Measurements from ENCODE around the gene DAPK2. TPM values are rescaled to one million over a fixed set of nuclear protein-coding genes. Genes with fewer than 3 reads are reported as not detected.

Gene DAPK2
- total RNA-seq, 4 donors from 2014 or later = 45.1 to 244 (median 107) TPM

- Histone ChIP-seq H3K4me3 (no peak overlapping the region), H3K27ac (no peak overlapping the region), H3K9me3 (no peaks in the 10 kb centered on the region), H3K27me3 (no peaks in the 10 kb centered on the region), H3K4me1 (peaks cover 0 to 15% (median 4%) of the 10 kb centered on the region in 4 donors), H3K36me3 (no peaks in the 10 kb centered on the region)
- in situ Hi-C loops (cut with MboI; ENCODE audit: low pct_ligation_motif_present in 1 of 4, low pct_unique_long_range_greater_than_20kb in 1 of 4, low sequenced_read_pairs in 3 of 4) = loop anchor here in 1 of 4 donors (25.0 kb wide), 1 partner anchor 118 kb away; no protein-coding TSS in a partner anchor
- intact Hi-C loops (cut with DNase I; ENCODE audit: low total_unique reads) = no loop called here
- 50 to 82% methylated on average over 2 to 9 of the region's 9 CpGs for WGBS, 2 donors (ENCODE audit: low coverage in 1 of 2)
- TF ChIP-seq POLR2AphosphoS5 (IDR thresholded peaks at IDR 0.05) (no peak), EP300 (IDR thresholded peaks at IDR 0.05; ENCODE audit: low read depth) (no peak), CTCF (IDR thresholded peaks at IDR 0.05) (no peak), POLR2A (IDR thresholded peaks at IDR 0.05) (no peak)
- no peak for DNase-seq
Measured at GRCh38 chr15:63943829-63944680, 102.2 kb downstream of the DAPK2 start.

DNA sequence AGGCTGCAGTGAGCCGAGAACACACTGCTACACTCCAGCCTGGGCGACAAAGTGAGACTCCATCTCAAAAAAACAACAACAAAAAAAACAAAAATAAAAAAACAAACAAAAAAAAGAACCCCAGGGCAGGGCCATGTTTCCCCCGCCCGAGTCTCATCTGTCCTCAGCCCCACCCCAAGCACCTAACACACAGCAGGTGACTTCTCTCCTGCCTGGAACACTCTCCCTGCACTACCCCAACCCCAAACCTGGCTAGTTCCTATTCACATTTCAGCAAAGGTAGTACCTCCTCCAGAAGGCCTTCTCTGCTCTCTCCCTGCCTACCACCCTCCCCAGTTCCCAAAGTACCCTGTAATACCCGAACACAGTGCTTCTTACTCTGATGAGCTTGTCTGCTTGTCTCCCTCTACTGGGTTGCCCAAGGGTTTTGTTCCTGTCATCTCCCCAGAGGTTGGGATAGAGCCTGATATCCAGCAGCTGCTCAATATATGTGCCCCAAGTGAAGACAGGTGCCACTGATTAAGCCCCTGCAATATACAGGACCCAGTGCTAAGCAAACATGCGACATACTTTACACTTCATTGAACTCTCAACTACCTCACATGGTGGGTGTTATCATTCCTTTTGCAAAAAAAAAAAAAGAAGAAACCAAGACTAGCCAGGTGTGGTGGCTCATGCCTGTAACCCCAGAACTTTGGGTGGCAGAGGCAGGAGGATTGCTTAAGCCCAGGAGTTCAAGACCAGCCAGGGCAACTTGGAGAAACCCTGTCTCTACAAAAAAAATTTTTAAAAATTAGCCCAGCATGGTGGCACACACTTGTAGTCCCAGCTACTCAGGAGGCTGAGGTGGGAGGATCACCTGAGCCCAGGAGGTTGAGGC lies 103.6 kb downstream of the DAPK2 start:
- peaks cover 0 to 25% (median 6%) of the 10 kb centered on the region in 4 donors for H3K4me1 ChIP-seq
- H3K9me3 ChIP-seq = no peaks in the 10 kb centered on the region
- TF ChIP-seq EP300 (IDR thresholded peaks at IDR 0.05; ENCODE audit: low read depth) (no peak), POLR2A (IDR thresholded peaks at IDR 0.05) (no peak), CTCF (IDR thresholded peaks at IDR 0.05) (no peak), POLR2AphosphoS5 (IDR thresholded peaks at IDR 0.05) (no peak)
- DNase-seq = no peak
- H3K36me3 ChIP-seq = no peaks in the 10 kb centered on the region
- WGBS, 2 donors (ENCODE audit: low coverage in 1 of 2) = 88 to 100% methylated on average over 1 to 6 of the region's 6 CpGs
- H3K4me3 ChIP-seq = no peak overlapping the region
- in situ Hi-C loops (cut with MboI; ENCODE audit: low pct_ligation_motif_present in 1 of 4, low pct_unique_long_range_greater_than_20kb in 1 of 4, low sequenced_read_pairs in 3 of 4) (loop anchor here in 1 of 4 donors (25.0 kb wide), 1 partner anchor 120 kb away; no protein-coding TSS in a partner anchor), intact Hi-C loops (cut with DNase I; ENCODE audit: low total_unique reads) (no loop called here)
- no peaks in the 10 kb centered on the region for H3K27me3 ChIP-seq
- H3K27ac ChIP-seq = no peak overlapping the region

GRCh38 chr15:63941698-63942465 lies 104.4 kb downstream of the DAPK2 start:
- Histone ChIP-seq H3K4me1 (peaks cover 0 to 25% (median 6%) of the 10 kb centered on the region in 4 donors), H3K9me3 (no peaks in the 10 kb centered on the region), H3K27me3 (no peaks in the 10 kb centered on the region), H3K27ac (peak overlapping the region in 2 of 4 donors; percentile 23 to 66), H3K4me3 (no peak overlapping the region), H3K36me3 (no peaks in the 10 kb centered on the region)
- in situ Hi-C loops (cut with MboI; ENCODE audit: low pct_ligation_motif_present in 1 of 4, low pct_unique_long_range_greater_than_20kb in 1 of 4, low sequenced_read_pairs in 3 of 4) = loop anchor here in 1 of 4 donors (25.0 kb wide), 1 partner anchor 120 kb away; no protein-coding TSS in a partner anchor
- no peak for DNase-seq
- intact Hi-C loops (cut with DNase I; ENCODE audit: low total_unique reads) = no loop called here
- no peak for TF ChIP-seq POLR2A (IDR thresholded peaks at IDR 0.05)
- TF ChIP-seq POLR2AphosphoS5 (IDR thresholded peaks at IDR 0.05) = no peak
- no peak for TF ChIP-seq EP300 (IDR thresholded peaks at IDR 0.05; ENCODE audit: low read depth)
- no peak for TF ChIP-seq CTCF (IDR thresholded peaks at IDR 0.05)
- WGBS, 2 donors (ENCODE audit: low coverage in 1 of 2) = 92% methylated on average over 7 of the region's 7 CpGs; no CpG with 5 or more reads in 1 of the 2 donors

All from transverse colon (tissue), 4 donors.